GM12873 (cell line): ENCODE results near the gene ZNF737.

Experiments used
- CTCF ChIP-seq: IDR thresholded peaks from 2 replicates; pipeline ENCODE4 v1.5.1; 2012; ENCODE audit warnings: low read depth, mild to moderate bottlenecking, moderate library complexity, low read length, control low read depth; ENCODE audit not compliant: insufficient read depth; ENCODE audit errors: missing control alignments

ZNF737 gene

GRCh38 chr19:20503476-20503875 lies 62.1 kb downstream of the ZNF737 start:
- no peak for TF ChIP-seq CTCF
